IMR-90 (cell line): ENCODE data around the gene DENND10.

ENCODE experiments used
- RFX5 ChIP-seq: IDR thresholded peaks from 2 replicates; pipeline ENCODE4 v1.8.0; 2012; ENCODE audit warnings: low read depth, mild to moderate bottlenecking, low read length, moderate library complexity
- TF ChIP-seq, protein P1 (sequence below): conservative IDR thresholded peaks from 2 replicates; pipeline ENCODE4 v1.5.1; 2012; ENCODE audit warnings: mild to moderate bottlenecking, low read depth, low read length, improper control_type of control experiment

DNA sequence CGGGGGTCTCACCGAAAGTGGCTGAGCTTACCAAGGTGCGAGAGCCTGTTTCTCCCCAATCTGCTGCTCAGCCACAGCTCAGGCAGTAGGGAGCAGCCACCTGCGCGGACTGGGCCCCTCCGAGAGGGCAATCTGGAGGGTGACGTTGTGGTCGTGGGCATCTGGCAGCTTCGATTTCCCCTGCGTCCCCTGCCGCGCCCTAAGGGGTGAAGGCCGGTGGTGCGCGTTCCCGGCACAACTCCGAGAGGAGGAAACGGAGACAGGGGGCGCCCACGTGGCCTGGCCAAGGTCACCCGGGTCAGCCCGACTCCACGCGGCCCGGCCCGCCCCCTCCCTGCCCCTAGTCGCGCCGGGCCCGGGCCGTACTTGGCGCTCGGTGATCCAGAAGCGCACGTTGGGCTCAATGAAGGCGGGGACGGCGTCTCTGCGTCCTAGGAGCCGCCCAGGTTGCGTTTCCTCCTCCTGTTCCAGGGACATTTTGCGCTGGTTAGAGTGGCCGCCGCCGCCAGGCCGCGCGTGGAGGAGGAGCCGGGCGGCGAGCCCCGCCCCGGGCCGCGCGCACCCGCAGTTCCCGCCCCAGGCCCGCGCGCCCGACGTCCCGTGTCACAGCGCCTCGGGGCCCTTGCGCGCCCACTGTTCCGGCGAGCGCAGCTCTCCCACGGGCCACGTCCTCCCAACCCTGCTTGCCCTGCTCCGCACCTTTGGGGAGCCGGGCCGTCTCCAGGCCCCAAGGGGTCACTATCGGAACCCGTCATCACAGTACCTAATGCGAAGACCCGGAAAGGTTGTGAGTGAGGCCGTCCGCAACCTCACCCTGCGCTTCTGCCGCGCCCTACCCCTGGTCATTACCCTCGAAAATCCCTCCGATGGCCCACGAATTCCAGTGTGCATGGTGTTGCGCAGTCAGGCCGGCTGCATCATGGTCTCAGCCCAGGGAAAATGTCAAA lies 61.5 kb downstream of the DENND10 start, which contains the start of gene SFXN4:
- TF ChIP-seq RFX5: no peak
- TF ChIP-seq, protein P1, sequence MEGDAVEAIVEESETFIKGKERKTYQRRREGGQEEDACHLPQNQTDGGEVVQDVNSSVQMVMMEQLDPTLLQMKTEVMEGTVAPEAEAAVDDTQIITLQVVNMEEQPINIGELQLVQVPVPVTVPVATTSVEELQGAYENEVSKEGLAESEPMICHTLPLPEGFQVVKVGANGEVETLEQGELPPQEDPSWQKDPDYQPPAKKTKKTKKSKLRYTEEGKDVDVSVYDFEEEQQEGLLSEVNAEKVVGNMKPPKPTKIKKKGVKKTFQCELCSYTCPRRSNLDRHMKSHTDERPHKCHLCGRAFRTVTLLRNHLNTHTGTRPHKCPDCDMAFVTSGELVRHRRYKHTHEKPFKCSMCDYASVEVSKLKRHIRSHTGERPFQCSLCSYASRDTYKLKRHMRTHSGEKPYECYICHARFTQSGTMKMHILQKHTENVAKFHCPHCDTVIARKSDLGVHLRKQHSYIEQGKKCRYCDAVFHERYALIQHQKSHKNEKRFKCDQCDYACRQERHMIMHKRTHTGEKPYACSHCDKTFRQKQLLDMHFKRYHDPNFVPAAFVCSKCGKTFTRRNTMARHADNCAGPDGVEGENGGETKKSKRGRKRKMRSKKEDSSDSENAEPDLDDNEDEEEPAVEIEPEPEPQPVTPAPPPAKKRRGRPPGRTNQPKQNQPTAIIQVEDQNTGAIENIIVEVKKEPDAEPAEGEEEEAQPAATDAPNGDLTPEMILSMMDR: no peak
